ENCODE measurements around the gene TPRN.

The TPRN gene

DNA sequence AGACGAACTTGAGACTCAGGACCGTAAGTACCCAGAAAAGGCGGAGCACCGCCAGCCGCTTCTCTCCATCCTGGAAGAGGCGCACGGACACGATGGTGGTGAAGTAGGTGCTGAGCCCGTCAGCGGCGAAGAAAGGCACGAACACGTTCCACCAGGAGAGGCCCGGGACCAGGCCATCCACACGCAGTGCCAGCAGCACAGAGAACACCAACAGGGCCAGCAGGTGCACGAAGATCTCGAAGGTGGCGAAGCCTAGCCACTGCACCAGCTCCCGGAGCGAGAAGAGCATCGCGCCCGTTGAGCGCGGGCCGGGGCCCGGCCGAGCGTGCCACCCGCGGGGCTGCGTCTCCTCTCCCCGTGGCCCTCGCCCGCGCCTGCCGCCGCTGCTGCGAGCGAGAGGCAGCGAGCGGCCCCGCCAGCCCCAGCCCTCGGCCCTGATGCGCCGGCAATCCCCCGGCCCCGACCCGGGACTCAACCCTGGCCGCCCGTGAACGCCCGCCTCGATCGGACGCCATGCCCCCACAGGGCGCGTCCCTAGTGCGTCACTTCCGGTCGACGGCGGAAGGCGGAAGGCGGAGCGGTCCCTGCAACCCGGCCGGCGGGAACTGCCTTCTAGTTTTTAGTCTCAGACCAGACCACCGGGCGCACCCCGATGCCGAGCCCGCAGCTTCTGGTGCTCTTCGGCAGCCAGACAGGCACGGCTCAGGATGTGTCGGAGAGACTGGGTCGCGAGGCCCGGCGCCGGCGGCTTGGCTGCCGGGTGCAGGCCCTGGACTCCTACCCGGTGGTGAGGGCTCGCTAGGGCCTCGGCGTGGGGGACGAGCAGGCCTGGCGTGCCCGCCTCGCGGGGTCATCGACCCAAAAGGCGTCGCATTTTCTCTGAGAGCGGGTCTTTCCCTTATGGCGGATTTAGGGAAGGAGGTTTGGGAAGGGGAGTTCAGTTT is 4.9 kb upstream of the TPRN start, which contains the start of the genes NDOR1 and TMEM203:
Gene NDOR1, plus strand, starts transcription at position 575 of the 944 bp plus-strand sequence. Its CDS starts 78 bp downstream, at position 653.
Gene TMEM203, minus strand, starts transcription at position 523 of the 944 bp plus-strand sequence. Its CDS starts 234 bp downstream, at position 289.
- DNase-seq = peak; percentile 96

DNA sequence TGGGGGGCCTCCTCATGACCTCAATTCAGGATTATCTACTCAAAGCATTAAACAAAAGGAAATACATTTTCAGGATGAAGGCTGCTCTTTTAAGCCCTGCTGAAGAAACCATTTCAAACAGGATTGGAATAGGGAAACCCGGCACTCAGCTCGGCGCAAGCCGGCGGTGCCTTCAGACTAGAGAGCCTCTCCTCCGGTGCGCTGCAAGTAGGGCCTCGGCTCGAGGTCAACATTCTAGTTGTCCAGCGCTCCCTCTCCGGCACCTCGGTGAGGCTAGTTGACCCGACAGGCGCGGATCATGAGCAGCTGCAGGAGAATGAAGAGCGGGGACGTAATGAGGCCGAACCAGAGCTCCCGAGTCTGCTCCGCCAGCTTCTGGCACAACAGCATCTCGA is 4.2 kb upstream of the TPRN start:
- no peak for DNase-seq

DNA sequence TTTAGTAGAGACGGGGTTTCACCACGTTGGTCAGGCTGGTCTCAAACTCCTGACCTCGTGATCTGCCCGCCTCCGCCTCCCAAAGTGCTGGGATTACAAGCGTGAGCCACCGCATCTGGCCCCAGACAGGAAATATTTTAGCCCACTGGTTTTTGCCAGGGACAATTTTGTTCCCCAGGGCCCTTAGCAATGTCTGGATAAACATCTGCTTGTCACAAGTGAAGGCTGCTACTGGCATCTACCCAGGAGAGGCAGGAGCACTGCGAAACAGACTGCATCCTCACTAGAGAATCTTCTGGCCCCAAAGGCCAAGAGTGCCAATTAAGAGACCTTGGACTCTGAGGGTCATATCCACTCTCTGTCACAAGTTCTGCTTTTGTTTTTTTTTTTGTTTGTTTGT is 2.4 kb upstream of the TPRN start:
- DNase-seq = no peak

DNA sequence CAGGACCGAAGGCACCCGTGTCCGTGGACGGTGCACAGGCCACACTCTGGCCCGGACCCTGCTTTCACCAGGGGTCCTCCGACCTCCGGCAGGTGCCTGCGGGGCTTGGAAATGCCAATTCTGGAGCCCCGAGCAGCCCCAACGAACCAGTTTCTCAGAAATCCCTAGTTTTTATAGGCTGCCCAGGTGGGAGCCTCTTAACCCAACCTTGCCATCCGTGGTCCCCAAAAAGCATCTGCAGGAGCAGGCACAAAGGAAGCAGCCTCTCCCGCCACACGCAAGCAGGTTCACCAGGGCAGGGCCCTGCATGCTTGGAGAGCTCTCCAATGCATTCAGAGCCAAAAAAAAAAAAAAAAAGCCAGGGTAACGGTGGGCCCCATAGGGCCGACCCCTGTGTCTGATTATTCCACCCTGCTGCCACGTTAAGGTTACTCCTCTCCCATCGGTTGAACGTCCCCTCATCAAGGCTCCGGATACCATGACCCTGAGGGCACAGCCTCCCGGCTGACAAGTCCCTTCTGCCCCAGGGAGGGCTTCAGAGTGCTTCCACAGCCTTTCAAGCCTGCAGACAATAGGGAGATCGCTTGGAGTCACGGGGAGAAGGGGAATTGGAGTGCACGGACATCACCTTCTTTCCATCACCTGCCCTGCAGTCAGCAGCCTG is 796 bp upstream of the TPRN start:
- no peak for DNase-seq

DNA sequence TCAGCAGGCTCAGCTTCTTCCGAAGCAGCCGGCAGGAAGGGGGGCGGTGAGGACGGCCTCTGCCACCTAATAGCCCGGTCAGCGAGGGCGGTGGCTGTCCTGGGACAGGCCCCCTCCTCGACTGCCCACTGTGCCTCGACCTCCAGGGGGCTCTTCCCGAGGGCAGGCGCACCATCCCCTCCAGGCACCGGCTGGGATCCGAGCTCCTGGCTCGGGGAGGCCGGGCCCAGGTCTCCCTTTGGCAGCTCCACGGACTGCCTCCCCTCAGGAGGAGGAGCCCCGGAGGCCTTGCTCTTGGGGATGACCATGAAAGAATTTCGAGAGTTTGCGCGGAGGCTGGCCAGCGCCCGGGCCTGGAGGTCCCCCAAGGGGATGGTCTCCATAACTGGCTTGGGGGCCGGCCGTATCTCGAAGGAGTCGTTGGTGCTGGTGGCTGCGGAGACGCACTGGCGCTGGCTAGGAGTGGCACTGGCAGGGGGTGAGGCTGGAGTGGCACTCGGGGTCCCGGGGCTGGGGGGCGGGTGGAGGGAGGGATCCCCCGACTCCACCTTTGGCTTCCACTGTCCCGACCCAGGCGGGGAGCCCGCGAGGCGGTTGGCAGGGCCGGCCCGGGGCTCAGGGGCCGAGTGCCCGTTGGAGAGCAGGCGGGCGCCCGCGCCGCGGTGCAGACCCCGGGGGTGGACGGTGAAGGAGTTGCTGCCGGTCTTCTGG is 975 bp downstream of the TPRN start:
- no peak for DNase-seq

DNA sequence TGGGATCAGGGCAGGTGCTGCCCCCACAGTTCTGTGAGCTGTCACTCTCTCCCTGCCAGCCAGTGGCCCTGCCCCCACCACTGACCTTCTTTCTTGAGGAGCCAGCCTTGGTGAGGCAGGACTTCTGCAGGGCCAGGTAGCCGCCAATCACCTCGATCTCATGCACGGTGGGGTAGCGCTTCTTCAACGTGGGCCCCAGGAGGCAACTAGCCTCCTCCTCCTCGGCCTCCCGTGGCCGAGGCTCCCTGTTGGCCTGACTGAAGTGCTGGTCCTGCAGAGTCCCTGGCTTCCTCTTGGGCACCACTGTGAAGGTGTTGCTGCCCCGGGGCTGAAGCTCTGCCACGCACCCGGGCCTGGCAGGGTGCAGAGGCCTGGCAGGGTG is 1.6 kb downstream of the TPRN start:
- DNase-seq = no peak

DNA sequence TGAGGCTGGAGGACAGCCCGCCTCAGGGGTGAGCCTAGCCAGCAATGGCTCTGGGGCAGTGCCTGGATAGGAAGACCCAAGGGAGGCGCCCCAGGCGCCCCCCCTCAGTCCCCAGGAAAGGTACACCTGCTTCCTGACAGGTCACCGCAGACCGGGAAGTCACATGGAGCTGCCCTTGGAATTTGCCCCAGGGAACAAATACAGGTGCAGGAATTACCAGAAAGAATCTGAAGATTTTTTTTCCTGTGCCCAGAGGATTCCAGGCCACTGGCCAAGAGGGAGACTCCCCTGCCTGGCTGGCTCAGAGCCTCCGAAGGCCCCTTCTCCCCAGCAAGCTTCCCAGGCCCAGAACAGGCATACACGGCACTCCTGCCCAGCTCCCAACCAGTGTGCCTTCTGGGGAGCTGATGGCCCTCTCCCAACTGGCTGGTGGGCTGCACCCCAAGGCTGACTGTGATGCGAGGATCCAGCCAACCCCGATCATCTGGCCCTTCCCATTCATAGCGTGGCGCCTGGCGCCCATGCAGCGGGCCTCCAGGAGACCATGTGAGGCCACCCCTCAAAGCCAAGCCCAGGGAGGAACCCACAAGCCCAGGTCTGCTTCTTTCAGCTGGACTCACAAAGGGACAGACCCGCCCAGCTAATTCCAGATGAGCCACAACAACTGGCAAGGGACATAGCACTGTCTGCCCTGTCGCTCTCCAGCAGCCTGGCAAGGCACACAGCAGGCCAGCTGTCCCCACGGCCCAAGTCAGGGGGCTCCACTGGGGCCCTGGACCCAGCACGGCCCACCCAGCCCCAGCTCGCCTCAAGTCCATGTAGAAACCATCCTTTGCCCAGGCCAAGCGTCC is 2.3 kb downstream of the TPRN start:
- no peak for DNase-seq

DNA sequence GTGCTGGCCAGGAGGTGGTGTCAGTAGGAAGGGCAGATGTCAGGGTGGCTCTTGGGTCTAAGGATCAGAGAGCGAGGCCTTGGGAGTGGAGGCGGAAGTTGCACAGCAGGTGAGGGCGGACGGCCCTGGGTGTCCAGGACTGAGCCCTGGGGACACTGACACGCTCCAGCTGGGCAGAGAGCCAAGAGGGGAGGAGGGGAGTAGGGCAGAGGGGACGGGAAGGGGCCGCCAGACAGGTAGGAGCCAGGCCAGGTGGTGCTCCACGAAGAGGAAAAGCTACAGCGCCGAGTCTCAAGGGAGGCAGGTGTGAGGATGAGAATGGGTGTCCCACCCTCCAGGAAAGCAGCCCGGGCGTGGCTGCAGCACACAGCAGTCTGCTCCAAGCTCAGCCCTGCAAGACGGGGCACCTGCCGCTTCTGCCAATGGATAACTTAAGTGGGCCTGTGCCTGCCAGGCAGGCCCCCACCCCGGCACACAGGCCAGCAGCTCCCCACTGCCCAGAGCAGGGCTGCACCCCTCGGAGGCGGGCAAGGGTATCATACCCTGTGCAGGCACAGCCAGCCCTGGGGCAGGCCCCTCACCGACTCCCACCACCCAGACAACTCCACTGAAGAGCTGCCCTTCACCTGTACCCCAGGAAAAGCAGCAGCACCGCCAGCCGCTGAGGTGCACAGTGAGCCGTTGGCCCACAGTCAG is 4.9 kb downstream of the TPRN start:
- DNase-seq = no peak

DNA sequence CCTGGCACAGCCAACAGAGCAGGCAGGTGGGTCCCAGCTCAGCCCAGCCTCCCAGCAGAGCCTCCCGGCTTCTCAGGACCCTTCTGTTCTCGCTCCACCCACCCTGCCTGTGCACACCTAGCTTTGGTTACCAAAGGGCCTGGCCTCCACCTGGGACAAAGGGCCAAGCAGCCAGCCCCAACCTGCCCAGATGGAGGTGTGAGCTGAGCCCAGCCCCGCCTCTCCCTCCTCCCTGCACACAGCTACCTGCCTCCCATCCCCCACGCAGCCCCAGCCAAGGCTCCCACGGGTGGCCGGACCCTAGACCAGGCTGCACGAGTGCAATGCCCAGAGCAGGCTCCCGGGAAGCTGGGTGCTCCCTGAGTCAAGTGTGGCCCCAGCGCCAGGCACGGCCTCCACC is 5.6 kb downstream of the TPRN start:
- DNase-seq = no peak

DNA sequence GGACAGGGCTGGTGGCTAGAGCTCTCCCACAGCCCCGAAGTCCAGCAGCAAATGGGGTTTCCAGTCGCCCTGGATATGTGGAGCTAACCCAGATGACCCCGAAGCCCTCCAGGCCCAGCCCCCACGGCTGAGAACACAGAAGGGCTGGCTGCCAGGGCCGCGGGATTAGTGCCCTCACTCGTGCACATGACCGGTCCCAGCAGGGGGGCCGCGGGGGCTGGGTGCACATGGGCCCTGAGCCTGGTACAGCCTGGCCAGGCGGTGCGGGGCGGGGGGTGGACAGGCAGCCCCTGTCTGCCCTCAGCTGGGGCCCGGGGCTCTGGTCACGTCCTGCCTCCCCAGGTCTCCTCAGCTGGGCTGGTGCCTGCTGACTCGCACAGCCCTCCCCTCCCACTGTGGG is 6.2 kb downstream of the TPRN start:
- no peak for DNase-seq

DNA sequence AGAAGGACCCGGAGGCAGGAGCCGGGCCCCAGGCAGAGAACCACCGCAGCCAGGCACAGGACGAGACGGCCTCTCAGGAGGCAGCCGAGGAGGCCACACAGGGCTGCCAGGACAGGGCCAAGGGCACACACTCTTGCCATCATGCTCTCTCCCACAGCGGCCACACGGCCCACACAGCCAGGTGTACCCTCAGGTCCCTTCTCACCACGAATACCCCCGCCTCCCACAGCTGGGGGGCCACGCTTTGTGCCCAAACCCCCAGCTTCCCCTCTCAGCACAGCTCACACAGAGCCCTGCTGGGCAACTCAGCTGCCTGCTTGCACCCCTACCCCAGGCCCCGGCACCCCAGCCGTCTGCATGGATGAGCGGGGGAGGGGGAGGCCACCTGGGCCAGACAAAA is 6.8 kb downstream of the TPRN start:
- DNase-seq = no peak

DNA sequence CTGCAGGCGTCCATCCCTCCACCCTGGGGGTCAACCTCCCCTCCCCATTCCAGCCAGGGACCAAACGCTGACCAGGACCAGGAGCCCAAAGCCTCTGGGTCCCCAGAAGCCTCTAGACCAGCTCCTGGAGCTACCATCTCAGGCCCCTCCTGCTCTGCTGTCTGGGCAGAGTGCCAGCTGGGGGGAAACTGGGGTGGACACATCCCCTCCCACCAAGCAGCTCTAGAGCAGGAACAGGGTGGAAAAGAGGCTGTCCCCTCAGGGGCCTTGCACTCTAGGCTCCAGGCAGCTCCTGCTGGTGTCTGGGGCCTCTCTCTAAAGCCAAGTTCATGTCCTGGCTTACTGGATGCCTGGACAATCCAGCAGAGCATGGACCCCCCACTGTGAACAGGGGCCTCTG is 7.7 kb downstream of the TPRN start:
- DNase-seq = no peak

DNA sequence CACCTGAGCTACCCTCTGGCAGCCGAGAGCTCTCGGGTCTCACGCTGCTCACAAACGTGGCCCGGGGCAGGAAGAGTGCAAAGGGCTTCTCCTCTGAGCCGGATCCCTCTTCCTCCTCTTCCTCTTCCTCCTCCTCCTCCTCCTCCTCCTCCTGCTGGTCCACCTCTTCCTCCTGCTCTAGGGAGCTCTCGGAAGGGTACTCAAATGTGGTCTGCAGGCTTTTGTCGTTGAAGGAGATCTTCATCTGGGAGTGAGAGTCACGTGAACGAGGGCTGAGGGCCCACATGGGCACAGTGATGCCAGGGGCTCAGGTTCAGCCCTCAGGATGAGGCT is 8.1 kb downstream of the TPRN start:
- no peak for DNase-seq

DNA sequence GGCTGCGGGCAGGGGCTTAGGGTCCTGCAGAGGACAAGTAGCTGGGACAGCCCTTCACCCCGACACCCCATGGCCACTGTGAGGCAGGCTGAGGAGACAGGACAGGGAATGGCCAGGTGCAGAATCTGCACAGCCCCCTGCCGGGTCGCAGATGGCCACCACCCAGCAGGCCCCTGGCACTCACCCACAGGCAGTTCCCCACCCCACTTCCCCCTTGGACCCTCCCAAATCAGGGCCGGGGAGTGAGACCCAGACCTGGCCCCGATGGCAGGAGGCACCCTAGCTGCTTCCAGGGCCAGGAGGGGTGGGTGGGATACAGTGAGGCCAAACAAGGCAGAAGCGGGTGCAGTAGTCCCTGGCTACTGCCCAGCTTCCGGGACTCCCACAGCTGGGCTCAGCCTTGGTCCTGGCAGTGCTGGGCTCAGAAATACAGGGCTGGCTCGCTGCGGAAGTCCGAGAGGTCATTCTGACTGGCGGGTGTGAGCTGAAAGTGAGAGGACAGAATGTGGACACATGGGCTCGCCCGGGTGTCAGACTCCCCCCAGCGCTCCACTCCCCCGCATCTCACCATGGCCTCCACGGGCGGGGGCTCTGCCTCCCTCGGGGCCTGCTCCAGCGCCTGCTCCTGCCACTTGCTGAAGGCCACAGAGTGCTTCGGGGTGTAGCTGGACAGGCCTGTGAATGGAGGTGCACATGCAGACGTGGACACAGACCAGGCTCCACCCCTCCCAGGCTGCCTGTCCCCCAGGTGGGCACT is 8.7 kb downstream of the TPRN start:
- no peak for DNase-seq

DNA sequence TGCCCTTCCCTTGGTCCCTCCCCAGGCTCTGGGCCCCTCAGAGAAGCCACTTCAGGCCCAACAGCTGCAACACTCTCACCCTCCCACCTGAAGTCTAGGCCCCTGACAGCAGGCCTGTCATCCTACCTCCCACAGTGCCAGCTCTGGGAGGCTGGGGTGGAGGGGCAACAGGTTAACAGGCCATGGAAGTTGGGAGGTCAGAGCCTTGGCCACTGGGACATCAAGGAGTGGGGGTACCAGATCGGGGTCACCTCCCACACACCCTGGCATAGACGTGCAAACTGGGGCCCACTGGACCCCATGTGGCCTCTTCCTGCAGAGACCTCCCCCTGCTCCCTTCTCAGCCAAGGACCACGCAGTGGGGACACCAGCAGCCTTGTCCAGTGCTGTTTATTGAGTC is 9.3 kb downstream of the TPRN start:
- no peak for DNase-seq

DNA sequence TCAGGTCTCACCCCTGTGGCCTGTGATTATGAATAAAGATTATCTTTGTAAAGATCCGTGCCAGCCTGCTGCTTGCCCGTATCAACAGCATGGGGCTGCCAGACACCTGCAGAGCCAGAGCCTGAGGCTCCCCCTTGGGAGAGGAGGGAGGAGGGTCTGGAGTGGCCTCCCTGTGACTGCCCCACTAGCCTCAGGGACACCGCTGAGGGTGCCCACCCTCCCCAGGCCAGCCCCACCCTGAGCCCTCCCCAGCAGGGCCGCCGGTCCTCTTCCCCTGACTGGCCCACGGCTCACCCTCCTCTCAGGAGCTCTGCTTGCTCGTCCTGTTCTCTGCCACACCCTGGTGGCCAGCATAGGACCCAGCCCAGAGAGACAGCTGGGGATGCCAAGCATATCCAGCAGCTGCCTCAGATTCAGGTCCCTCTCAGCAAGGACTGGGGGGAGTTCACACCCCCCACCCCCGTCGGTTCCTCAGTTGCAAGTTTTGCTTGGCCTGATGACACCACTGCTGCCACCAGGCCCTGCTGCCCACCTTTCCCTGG is 10.2 kb downstream of the TPRN start:
- DNase-seq = peak; percentile 47

DNA sequence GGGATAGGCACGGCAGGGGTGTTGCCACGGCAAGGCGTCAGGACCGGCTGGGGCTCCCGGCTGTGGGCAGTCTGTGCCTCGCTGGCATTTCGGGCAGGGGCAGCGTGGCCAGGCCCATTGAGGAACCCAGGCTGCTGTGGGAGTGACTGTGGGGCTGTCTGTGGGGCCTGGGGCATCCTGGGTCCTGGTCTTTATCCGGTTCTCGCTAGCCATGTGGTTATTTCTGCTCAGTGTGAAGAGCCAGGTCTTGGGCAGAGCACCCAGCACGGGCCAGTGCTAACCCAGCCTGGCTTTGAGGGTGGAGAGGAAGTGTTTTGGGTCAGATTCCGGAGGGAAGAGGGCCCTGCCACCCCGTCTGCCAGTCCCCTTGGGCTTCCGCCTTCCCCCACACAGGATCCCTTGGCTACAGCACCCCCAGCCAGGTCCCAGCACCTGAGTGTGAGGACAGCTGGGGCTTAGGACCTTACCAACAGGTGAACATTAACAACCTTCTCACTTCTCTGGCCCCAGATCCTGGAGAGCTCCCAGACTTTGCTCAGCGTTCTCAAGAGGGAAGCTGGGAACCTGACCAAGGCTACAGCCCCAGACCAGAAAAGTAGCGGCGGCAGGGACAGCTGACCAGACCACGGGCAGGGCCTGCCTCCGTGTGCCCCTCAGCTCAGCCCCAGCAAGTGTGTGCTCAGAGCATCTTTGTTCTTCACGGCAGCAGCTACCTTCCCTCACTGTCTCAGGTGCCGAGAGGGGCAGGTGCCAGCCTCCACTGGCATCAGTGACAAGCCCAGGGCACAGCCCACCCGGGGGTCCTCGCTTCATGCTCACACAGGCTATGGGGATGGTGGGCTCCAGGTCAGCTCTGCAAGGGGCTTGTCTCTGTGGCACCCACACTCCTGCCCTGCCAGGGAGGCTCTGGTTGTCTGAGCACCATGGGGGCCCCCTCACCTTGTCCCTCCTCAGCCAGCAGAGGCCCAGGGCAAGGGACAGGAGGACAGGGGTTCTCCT is 10.9 kb downstream of the TPRN start:
- DNase-seq = no peak

DNA sequence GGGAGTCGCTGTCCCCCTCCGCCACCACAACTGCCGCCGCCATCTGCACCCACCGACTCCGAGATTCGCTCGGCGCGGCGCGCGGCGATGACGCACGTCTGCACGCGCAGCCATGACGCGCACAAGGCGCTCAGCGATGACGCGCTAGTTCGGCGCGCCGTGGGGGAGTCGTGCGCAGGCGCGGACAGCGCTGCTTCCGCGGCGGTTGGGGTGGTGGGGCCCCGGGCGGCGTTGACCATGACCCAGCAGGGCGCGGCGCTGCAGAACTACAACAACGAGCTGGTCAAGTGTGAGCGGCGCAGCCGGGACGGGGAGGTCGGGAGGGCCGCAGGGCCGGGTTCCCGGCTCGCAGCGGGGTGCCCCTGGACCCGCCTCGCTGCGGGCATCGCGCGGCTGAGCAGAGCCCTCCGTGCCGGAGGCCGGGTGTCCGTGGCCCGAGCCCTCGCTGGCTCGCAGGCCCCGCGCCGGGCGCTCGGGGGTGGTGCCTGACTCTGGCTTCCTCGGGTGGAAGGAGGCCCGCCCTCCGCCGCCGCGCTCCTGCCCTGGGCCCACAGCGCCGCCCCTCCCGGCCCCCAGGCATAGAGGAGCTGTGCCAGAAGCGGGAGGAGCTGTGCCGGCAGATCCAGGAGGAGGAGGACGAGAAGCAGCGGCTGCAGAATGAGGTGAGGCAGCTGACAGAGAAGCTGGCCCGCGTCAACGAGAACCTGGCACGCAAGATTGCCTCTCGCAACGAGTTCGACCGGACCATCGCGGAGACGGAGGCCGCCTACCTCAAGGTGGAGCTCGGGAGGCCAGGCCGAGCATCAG is 11.8 kb downstream of the TPRN start, which contains the start of the genes ANAPC2 and SSNA1:
Gene ANAPC2, minus strand, starts transcription at position 71 of the 807 bp plus-strand sequence. Its CDS starts 28 bp downstream, at position 43.
Gene SSNA1, plus strand, starts transcription at position 187 of the 807 bp plus-strand sequence. Its CDS starts 51 bp downstream, at position 238.
- DNase-seq = peak; percentile 96

Data from hematopoietic multipotent progenitor cell treated with erythropoietin and hydrocortisone succinate and interleukin-3 and kit ligand, for 4 days (in vitro differentiated cells).